Measurements from ENCODE around the gene ST3GAL5. TPM values are rescaled to one million over a fixed set of nuclear protein-coding genes. Genes with fewer than 3 reads are reported as not detected.

Gene ST3GAL5
- total and polyA plus RNA-seq, 2 donors (not counting 1 experiment from before 2014, with no cell fraction given): 42.6 to 94.3 TPM

DNA sequence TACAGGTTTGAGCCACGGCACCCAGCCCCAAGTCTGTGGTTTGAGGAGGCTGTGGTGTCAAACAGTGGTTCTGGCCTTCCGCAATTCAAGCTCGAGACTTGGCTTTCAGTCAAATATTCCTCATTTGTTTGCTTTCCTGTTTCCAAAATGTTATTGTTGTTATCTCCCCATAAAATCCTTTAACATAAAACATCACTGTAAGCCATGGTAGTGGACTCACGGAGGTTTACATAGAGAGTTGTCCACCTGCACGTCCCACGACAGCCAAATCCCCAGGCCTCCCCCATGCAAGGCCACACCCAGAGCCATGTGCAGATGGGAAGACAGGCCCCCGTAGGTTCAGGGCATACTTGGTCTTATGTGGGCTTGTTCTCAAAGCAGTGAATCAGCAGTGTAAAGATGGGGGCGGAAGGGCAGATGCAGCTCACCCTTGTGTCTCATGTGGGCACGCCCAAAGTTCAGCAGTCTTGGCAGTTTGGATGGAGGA lies 18.9 kb upstream of the ST3GAL5 start:
- Mint-ChIP-seq H3K9me3 (ENCODE audit: insufficient read depth) (no peaks in the 10 kb centered on the region), H3K27ac (no peak overlapping the region), H3K4me3 (no peak overlapping the region), H3K4me1 (peaks cover 7% of the 10 kb centered on the region), H3K27me3 (no peaks in the 10 kb centered on the region)
- intact Hi-C loops (cut with micrococcal nuclease): no loop called here
- Histone ChIP-seq H2AFZ (ENCODE audit: insufficient read depth, low read depth, low read length, poor library complexity, severe bottlenecking) (no peak overlapping the region), H3K4me2 (replicated peaks; ENCODE audit: low read depth, low read length, poor library complexity, severe bottlenecking) (no peak overlapping the region), H3K27ac (ENCODE audit: low read length in 2 of 2) (no peak overlapping the region), H4K20me1 (ENCODE audit: control insufficient read depth, insufficient read depth, low read length, poor library complexity, severe bottlenecking) (no peaks in the 10 kb centered on the region), H3K9me3 (ENCODE audit: control extremely low read depth in 1 of 3, control insufficient read depth in 2 of 3, insufficient read depth in 1 of 3, low read length in 2 of 3) (no peaks in the 10 kb centered on the region), H3K4me3 (ENCODE audit: control extremely low read depth in 1 of 5, extremely low read depth in 1 of 5, insufficient read depth in 1 of 5, low read depth in 2 of 5, low read length in 4 of 5) (no peak overlapping the region), H3K9ac (ENCODE audit: low read length) (no peak overlapping the region), H3K4me1 (ENCODE audit: control insufficient read depth in 2 of 2, insufficient read depth in 2 of 2, low read length in 2 of 2) (peaks cover 0 to 8% of the 10 kb centered on the region in 2 donors), H3K27me3 (replicated peaks in 1 of 4; ENCODE audit: control extremely low read depth in 1 of 4, control insufficient read depth in 3 of 4, insufficient read depth in 4 of 4, low read length in 3 of 4) (no peaks in the 10 kb centered on the region), H3K79me2 (ENCODE audit: control insufficient read depth, insufficient read depth, low read length) (no peaks in the 10 kb centered on the region), H3K36me3 (replicated peaks in 1 of 2; ENCODE audit: control extremely low read depth in 1 of 2, control insufficient read depth in 1 of 2, extremely low read depth in 1 of 2, insufficient read depth in 2 of 2, low read length in 1 of 2) (peaks cover 0 to 9% of the 10 kb centered on the region in 2 experiments)
- ATAC-seq (ENCODE audit: low read depth) (no peak), DNase-seq (no peak)
- WGBS (ENCODE audit: insufficient coverage): 70% methylated on average over 7 of the region's 9 CpGs
- TF ChIP-seq, protein P1, sequence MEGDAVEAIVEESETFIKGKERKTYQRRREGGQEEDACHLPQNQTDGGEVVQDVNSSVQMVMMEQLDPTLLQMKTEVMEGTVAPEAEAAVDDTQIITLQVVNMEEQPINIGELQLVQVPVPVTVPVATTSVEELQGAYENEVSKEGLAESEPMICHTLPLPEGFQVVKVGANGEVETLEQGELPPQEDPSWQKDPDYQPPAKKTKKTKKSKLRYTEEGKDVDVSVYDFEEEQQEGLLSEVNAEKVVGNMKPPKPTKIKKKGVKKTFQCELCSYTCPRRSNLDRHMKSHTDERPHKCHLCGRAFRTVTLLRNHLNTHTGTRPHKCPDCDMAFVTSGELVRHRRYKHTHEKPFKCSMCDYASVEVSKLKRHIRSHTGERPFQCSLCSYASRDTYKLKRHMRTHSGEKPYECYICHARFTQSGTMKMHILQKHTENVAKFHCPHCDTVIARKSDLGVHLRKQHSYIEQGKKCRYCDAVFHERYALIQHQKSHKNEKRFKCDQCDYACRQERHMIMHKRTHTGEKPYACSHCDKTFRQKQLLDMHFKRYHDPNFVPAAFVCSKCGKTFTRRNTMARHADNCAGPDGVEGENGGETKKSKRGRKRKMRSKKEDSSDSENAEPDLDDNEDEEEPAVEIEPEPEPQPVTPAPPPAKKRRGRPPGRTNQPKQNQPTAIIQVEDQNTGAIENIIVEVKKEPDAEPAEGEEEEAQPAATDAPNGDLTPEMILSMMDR (IDR thresholded peaks at IDR 0.05): no peak
- TF ChIP-seq EZH2 (IDR thresholded peaks at IDR 0.05; ENCODE audit: borderline replicate concordance, insufficient read depth, low read depth, low read length, poor library complexity, severe bottlenecking): no peak
- ChIA-PET POLR2A (no interaction called here), CTCF (no interaction called here)

GRCh38 chr2:85906748-85907147 lies 18.0 kb upstream of the ST3GAL5 start:
- Histone ChIP-seq H3K27ac (ENCODE audit: low read length in 2 of 2) (no peak overlapping the region), H3K27me3 (replicated peaks in 1 of 4; ENCODE audit: control extremely low read depth in 1 of 4, control insufficient read depth in 3 of 4, insufficient read depth in 4 of 4, low read length in 3 of 4) (no peaks in the 10 kb centered on the region), H3K36me3 (replicated peaks in 1 of 2; ENCODE audit: control extremely low read depth in 1 of 2, control insufficient read depth in 1 of 2, extremely low read depth in 1 of 2, insufficient read depth in 2 of 2, low read length in 1 of 2) (peaks cover 0 to 9% of the 10 kb centered on the region in 2 experiments), H3K9ac (ENCODE audit: low read length) (no peak overlapping the region), H4K20me1 (ENCODE audit: control insufficient read depth, insufficient read depth, low read length, poor library complexity, severe bottlenecking) (no peaks in the 10 kb centered on the region), H3K4me1 (ENCODE audit: control insufficient read depth in 2 of 2, insufficient read depth in 2 of 2, low read length in 2 of 2) (peaks cover 0 to 8% of the 10 kb centered on the region in 2 donors), H3K4me2 (replicated peaks; ENCODE audit: low read depth, low read length, poor library complexity, severe bottlenecking) (no peak overlapping the region), H3K9me3 (ENCODE audit: control extremely low read depth in 1 of 3, control insufficient read depth in 2 of 3, insufficient read depth in 1 of 3, low read length in 2 of 3) (no peaks in the 10 kb centered on the region), H3K4me3 (ENCODE audit: control extremely low read depth in 1 of 5, extremely low read depth in 1 of 5, insufficient read depth in 1 of 5, low read depth in 2 of 5, low read length in 4 of 5) (no peak overlapping the region), H3K79me2 (ENCODE audit: control insufficient read depth, insufficient read depth, low read length) (no peaks in the 10 kb centered on the region), H2AFZ (ENCODE audit: insufficient read depth, low read depth, low read length, poor library complexity, severe bottlenecking) (no peak overlapping the region)
- no peak for TF ChIP-seq EZH2 (IDR thresholded peaks at IDR 0.05; ENCODE audit: borderline replicate concordance, insufficient read depth, low read depth, low read length, poor library complexity, severe bottlenecking)
- TF ChIP-seq, protein P1 (IDR thresholded peaks at IDR 0.05): no peak
- Mint-ChIP-seq H3K4me3 (no peak overlapping the region), H3K27ac (no peak overlapping the region), H3K4me1 (peaks cover 11% of the 10 kb centered on the region), H3K9me3 (ENCODE audit: insufficient read depth) (no peaks in the 10 kb centered on the region), H3K27me3 (no peaks in the 10 kb centered on the region)
- 0% methylated on average over 1 of the region's 3 CpGs for WGBS (ENCODE audit: insufficient coverage)
- no peak for ATAC-seq (ENCODE audit: low read depth)
- DNase-seq: no peak
- ChIA-PET CTCF (no interaction called here), POLR2A (no interaction called here)
- intact Hi-C loops (cut with micrococcal nuclease): no loop called here

All from B cell (primary cell).